Right lobe of liver (tissue), 4 donors: ENCODE results near the gene ADGRF4.
"Not testable (repeated sequence)": the region's sequence is repeated elsewhere in the genome, so short reads cannot be mapped to it uniquely, and the experiment has no call there.

Experiments
- POLR2A ChIP-seq: fragments of 450-650 bp; IDR thresholded peaks from one replicate; pipeline ENCODE4 v1.6.1; 2017; ENCODE audit warnings: antibody characterized with exemption, mild to moderate bottlenecking
- TF ChIP-seq, protein P1 (sequence below), 4 donors: fragments of 200-600 bp in 3 of 4; fragments of 450-650 bp in 1 of 4; IDR thresholded peaks; one replicate each; pipeline versions ENCODE4 v1.5.1 to v1.8.0; 2016 to 2022; ENCODE audit warnings: antibody characterized with exemption in 4 of 4, mild to moderate bottlenecking in 2 of 4
- donor health status: DM: no; HTN: no; CAD: no.
- donor health status: DM: no; HTN: no; CAD: no.
- donor health status: DM: no; HTN: yes; CAD: no.

DNA sequence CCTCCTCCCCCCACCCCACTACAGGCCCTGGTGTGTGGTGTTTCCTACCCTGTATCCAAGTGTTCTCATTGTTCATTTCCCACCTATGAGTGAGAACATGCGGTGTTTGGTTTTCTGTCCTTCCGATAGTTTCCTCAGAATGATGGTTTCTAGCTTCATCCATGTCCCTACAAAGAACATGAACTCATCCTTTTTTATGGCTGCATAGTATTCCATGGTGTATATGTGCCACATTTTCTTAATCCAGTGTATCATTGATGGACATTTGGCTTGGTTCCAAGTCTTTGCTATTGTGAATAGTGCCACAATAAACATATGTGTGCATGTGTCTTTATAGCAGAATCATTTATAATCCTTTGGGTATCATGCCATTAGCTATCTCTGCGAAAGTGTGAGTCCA, 46.9 kb downstream of the ADGRF4 start:
- TF ChIP-seq, protein P1, sequence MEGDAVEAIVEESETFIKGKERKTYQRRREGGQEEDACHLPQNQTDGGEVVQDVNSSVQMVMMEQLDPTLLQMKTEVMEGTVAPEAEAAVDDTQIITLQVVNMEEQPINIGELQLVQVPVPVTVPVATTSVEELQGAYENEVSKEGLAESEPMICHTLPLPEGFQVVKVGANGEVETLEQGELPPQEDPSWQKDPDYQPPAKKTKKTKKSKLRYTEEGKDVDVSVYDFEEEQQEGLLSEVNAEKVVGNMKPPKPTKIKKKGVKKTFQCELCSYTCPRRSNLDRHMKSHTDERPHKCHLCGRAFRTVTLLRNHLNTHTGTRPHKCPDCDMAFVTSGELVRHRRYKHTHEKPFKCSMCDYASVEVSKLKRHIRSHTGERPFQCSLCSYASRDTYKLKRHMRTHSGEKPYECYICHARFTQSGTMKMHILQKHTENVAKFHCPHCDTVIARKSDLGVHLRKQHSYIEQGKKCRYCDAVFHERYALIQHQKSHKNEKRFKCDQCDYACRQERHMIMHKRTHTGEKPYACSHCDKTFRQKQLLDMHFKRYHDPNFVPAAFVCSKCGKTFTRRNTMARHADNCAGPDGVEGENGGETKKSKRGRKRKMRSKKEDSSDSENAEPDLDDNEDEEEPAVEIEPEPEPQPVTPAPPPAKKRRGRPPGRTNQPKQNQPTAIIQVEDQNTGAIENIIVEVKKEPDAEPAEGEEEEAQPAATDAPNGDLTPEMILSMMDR (IDR thresholded peaks at IDR 0.05), result not testable (repeated sequence)
- not testable (repeated sequence) for TF ChIP-seq POLR2A
